Uterus (tissue), 2 donors: ENCODE measurements around the gene KASH5.

Source experiments
- CTCF ChIP-seq, 4 experiments: fragments of 200-600 bp in 2 of 4; fragments of 450-650 bp in 2 of 4; sonication (generic) in 2 of 4; IDR thresholded peaks; one replicate each; pipeline ENCODE4 v1.5.1; 2016 to 2019; ENCODE audit warnings: antibody characterized with exemption in 4 of 4, mild to moderate bottlenecking in 2 of 4, moderate library complexity in 1 of 4
- POLR2A ChIP-seq, 2 donors: fragments of 450-650 bp; IDR thresholded peaks; one replicate each; pipeline ENCODE4 v1.6.1; 2016; ENCODE audit warnings: antibody characterized with exemption in 2 of 2, mild to moderate bottlenecking in 1 of 2, moderate library complexity in 1 of 2

DNA sequence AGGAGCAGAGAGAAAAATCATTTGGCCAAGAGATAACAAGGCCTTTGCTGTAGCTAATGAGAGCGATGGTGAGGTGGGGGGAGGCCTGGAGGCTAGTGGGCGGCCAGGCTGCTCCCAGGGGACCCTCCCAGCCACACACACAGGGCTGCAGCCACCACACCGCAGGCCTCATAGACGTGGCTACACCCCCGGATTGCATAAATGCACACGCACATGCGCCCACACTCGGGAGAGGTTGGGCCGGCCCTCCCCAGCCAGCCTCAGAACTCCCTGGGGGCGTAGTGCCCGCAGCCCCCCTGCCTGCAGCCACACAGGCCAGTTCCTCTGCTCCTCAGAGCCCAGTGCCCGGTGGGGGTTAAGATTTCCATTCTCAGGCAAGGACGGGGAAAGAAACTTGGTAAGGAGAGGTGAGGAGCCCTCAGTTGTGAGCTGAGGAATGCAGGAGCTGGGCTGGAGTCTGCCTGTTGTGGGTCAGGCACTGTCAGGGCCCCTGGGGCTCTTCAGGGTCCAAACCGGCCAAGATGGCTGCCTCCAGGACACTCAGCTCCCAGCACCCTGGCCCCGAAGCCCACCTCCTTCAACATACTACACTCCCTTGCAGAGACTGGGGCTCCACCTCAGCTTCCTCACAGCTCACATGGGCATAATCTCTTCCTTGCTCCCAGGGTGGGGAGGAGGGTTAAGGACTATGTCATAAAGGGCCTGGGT lies 27.2 kb downstream of the KASH5 start:
- TF ChIP-seq POLR2A (IDR thresholded peaks at IDR 0.05) (no peak), CTCF (IDR thresholded peaks at IDR 0.05) (no peak)
